Adrenal gland (tissue), 5 donors: ENCODE results near the gene UBE2B.

Source experiments
- POLR2A ChIP-seq, 2 donors: fragments of 450-650 bp; IDR thresholded peaks; one replicate each; pipeline ENCODE4 v1.6.1; 2017; ENCODE audit warnings: antibody characterized with exemption in 2 of 2, mild to moderate bottlenecking in 2 of 2, moderate library complexity in 1 of 2
- TF ChIP-seq, protein P1 (sequence below), 6 experiments: fragments of 450-650 bp in 4 of 6; fragments of 200-600 bp in 2 of 6; sonication (generic) in 1 of 6; IDR thresholded peaks; 1 replicate in 5 of 6; 2 replicates in 1 of 6; pipeline versions ENCODE4 v1.5.1 to v1.8.0; 2016 to 2021; ENCODE audit warnings: antibody characterized with exemption in 6 of 6, mild to moderate bottlenecking in 2 of 6, moderate library complexity in 1 of 6
- donor health status: DM: no; HTN: no; CAD: no.

DNA sequence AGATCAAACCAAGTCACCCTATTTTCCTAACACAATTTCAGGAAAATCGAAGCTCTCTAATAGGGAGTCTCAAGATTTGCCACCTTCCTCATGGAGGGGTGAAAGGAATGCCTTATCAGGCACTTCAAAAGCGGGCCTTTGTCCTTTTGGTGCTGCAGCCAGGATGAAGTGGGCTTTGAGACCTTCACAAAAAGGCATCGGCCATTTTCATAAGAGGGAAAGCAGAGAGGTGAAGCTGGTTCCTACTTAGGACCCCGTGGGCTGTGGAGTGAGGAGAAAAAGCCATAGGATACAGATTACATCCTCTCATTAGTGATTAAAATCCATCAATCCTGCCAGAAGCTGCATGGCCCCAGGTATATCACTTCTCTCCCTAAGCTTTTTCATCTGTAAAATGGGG lies 39.5 kb downstream of the UBE2B start:
- TF ChIP-seq, protein P1, sequence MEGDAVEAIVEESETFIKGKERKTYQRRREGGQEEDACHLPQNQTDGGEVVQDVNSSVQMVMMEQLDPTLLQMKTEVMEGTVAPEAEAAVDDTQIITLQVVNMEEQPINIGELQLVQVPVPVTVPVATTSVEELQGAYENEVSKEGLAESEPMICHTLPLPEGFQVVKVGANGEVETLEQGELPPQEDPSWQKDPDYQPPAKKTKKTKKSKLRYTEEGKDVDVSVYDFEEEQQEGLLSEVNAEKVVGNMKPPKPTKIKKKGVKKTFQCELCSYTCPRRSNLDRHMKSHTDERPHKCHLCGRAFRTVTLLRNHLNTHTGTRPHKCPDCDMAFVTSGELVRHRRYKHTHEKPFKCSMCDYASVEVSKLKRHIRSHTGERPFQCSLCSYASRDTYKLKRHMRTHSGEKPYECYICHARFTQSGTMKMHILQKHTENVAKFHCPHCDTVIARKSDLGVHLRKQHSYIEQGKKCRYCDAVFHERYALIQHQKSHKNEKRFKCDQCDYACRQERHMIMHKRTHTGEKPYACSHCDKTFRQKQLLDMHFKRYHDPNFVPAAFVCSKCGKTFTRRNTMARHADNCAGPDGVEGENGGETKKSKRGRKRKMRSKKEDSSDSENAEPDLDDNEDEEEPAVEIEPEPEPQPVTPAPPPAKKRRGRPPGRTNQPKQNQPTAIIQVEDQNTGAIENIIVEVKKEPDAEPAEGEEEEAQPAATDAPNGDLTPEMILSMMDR (IDR thresholded peaks at IDR 0.05): no peak
- no peak for TF ChIP-seq POLR2A (IDR thresholded peaks at IDR 0.05)
